ENCODE measurements around the gene EFCAB14.
"Not testable (repeated sequence)": the region's sequence is repeated elsewhere in the genome, so short reads cannot be mapped to it uniquely, and the experiment has no call there.

Gene EFCAB14

GRCh38 chr1:46656643-46657042, 62.3 kb downstream of the EFCAB14 start:
- DNase-seq (ENCODE audit: low spot score) = no peak
- no peak for FAIRE-seq

GRCh38 chr1:46655848-46656247, 63.1 kb downstream of the EFCAB14 start:
- FAIRE-seq (no peak), DNase-seq (ENCODE audit: low spot score) (no peak)

DNA sequence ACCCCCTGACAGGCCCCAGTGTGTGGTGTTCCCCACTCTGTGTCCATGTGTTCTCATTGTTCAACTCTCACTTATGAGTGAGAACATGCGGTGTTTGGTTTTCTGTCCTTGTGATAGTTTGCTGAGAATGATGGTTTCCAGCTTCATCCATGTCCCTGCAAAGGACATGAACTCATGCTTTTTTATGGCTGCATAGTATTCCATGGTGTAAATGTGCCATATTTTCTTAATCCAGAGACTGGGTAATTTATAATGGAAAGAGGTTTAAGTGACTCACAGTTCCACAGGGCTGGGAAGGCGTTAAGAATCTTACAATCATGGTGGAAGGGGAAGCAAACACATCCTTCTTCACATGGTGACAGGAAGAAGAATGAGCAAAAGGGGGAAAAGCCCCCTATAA, 64.2 kb downstream of the EFCAB14 start:
- FAIRE-seq; DNase-seq (ENCODE audit: low spot score): not testable (repeated sequence)

- FAIRE-seq (no peak), DNase-seq (ENCODE audit: low spot score) (no peak)
Observed at GRCh38 chr1:46654012-46654411, 64.9 kb downstream of the EFCAB14 start.

DNA sequence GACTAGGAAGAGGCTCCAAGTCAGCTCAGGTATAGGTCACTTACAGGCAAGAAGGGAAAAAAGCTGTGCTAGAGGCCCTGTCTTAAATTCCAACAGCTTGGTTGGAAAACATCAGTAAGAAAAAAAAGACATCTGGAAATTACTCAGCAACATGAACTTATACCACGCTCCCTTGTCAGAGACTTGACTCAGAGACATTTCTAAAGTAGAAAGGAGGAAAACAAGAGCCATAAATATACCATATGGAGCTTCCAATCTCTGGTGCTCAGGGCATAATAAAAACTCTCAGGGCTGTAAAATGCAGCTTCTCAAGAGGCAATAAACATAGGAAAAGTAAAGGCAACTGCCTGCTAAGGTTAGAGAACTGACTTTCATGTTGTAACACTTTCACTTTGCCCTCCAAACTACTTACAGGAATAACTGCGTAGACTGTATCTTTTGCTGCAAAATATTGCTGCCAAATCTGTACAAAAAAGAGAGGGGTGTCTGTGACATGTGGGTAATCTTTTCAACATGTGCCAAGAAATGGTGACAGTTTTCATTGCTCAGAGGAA, 65.4 kb downstream of the EFCAB14 start:
- FAIRE-seq (no peak), DNase-seq (ENCODE audit: low spot score) (no peak)

GRCh38 chr1:46652321-46653100, 66.4 kb downstream of the EFCAB14 start:
- no peak for FAIRE-seq
- DNase-seq (ENCODE audit: low spot score) = no peak

DNA sequence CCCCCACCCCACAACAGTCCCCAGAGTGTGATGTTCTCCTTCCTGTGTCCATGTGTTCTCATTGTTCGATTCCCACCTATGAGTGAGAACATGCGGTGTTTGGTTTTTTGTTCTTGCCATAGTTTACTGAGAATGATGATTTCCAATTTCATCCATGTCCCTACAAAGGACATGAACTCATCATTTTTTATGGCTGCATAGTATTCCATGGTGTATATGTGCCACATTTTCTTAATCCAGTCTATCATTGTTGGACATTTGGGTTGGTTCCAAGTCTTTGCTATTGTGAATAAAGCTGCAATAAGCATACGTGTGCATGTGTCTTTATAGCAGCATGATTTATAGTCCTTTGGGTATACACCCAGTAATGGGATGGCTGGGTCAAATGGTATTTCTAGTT, 67.8 kb downstream of the EFCAB14 start:
- not testable (repeated sequence) for DNase-seq (ENCODE audit: low spot score); FAIRE-seq

GRCh38 chr1:46650491-46650890, 68.4 kb downstream of the EFCAB14 start:
- DNase-seq (ENCODE audit: low spot score) (no peak), FAIRE-seq (no peak)

DNA sequence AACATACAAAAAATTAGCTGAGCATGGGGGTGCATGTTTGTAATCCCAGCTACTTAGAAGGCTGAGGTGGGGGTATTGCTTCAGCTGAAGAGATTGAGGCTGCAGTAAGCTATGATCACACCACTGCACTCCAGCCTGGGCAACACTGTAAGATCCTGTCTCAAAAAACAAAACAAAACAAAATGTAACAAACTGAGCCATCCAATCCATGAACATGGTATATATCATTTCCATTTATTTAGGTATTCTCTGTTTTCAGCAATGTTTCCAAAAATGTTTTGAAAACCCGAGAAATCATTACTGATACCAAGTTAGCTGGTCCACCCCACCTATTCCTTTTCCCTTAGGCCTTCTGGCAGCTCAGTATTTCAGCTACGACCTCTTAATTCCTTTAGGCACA, 69.2 kb downstream of the EFCAB14 start:
- DNase-seq (ENCODE audit: low spot score) (no peak), FAIRE-seq (no peak)

DNA sequence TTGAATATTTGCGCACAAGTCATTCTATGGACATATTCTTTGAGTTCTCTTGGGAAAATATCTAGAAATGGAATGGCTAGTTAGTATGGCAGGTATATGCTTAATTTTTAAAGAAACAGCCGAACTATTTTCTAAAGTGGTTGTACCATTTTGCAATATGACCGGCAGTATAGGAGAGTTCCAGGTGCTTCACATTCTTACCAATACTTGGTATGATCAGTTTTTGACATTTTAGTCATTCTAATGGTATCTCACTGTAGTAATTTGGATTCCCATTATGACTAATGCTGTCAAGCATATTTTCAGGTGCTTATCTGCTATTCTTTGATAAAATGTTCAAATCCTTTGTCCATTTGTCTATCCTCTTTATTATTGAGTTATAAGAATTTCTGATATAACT, 71.3 kb downstream of the EFCAB14 start:
- no peak for DNase-seq (ENCODE audit: low spot score)
- no peak for FAIRE-seq

- DNase-seq (ENCODE audit: low spot score) = no peak
- no peak for FAIRE-seq
Observed at GRCh38 chr1:46646844-46647243, 72.1 kb downstream of the EFCAB14 start.

- no peak for FAIRE-seq
Observed at GRCh38 chr1:46646331-46646730, 72.6 kb downstream of the EFCAB14 start.

DNA sequence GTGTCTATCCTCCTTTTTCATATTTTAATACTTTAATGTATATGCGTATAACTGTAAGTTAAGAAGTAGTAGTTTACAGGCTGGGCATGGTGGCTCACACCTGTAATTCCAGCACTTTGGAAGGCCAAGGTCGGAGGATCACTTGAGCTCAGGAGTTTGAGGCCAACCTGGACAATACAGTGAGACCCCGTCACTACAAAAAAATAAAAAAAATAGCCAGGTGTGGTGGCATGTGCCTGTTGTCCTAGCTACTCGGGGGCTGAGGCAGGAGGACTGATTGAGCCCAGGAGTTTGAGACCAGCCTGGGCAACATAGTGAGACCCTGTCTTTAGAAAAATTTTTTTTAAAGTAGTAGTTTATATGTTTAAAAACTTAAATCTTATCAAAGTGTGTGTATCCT, 73.1 kb downstream of the EFCAB14 start:
- FAIRE-seq = no peak
- no peak for DNase-seq (ENCODE audit: low spot score)

More at GRCh38 chr1:46646331-46646730, 72.6 kb downstream of the EFCAB14 start:
- DNase-seq (ENCODE audit: low spot score) = no peak

GRCh38 chr1:46643368-46643775, 75.5 kb downstream of the EFCAB14 start:
- peak; percentile 54 for DNase-seq (ENCODE audit: low spot score)
- FAIRE-seq = no peak

- no peak for DNase-seq (ENCODE audit: low spot score)
- FAIRE-seq = peak; percentile 17
Observed at GRCh38 chr1:46642115-46642680, 76.7 kb downstream of the EFCAB14 start.

DNA sequence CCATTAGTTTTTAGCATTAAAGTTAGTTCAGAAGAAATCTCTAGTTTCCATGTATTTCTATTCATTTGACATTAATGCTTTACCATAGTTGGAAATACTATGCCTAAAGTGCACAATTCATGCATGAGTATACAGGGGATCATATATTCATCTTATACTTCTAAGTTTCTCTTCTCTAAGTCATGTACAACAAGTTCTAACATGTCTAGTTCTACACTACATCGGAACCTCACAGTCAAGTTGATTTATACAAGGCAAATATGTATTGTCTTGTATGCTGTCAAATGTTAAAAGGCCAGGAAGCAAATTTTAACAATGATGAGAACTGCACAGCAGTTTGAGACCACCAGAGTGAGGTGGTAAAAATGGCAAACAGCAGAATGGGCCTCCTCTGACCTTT, 79.4 kb downstream of the EFCAB14 start:
- DNase-seq (ENCODE audit: low spot score) = no peak
- no peak for FAIRE-seq

GRCh38 chr1:46638921-46639320, 80.0 kb downstream of the EFCAB14 start:
- FAIRE-seq = no peak
- no peak for DNase-seq (ENCODE audit: low spot score)

DNA sequence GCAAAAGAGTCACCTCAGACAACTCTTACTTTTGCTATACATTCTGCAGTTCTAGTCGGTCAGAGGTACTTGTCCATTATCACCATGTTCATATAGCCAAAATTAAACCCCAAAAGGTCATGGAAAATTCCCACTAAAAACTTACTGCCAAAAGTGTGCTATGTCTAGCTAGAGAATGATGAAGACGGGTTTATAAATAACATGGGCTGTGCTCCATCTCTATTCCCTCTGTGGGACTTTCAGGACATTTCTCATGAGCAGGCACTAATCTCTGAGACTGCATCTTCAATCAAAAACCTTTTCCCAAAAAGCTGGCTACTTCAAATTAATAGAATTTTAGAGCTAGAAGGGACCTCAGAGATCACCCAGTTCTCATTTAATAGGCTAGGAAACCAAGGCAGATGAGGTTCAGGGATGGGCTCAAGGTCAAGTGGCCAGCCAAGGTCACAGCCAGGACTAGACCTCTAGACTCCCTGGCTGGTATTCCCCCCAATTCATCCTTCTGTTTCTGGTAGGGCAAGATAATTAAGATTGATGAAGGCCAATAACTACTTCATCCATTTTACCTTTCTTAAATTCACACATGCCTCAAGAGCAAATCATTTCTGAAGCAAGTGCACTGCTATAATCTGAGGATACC, 81.3 kb downstream of the EFCAB14 start:
- FAIRE-seq (no peak), DNase-seq (ENCODE audit: low spot score) (no peak)

GRCh38 chr1:46635205-46635604, 83.7 kb downstream of the EFCAB14 start:
- no peak for DNase-seq (ENCODE audit: low spot score)

GRCh38 chr1:46630719-46631118, 88.2 kb downstream of the EFCAB14 start:
- DNase-seq (ENCODE audit: low spot score) (no peak), FAIRE-seq (no peak)

More at GRCh38 chr1:46635205-46635604, 83.7 kb downstream of the EFCAB14 start:
- no peak for FAIRE-seq
